Mesendoderm (in vitro differentiated cells): Measurements from ENCODE around the gene MBD6.

Experiments used
- DNase-seq: peaks from one replicate; pipeline ENCODE4 v3.0.0; 2013
- H2AK5ac ChIP-seq: 2 replicates; pipeline ENCODE4 v1.6.1; 2013; ENCODE audit warnings: low read length, inconsistent platforms
- H2BK120ac ChIP-seq: 2 replicates; pipeline ENCODE4 v1.6.1; 2013; ENCODE audit warnings: low read depth, mild to moderate bottlenecking, low read length, moderate library complexity, mixed read lengths
- H2BK15ac ChIP-seq: replicated peaks from 2 replicates; pipeline ENCODE4 v1.6.1; 2013; ENCODE audit warnings: low read depth, mild to moderate bottlenecking, moderate library complexity
- H2BK5ac ChIP-seq: 2 replicates; pipeline ENCODE4 v1.6.1; 2013; ENCODE audit warnings: low read length, inconsistent platforms
- H3K18ac ChIP-seq: 2 replicates; pipeline ENCODE4 v1.6.1; 2013; ENCODE audit warnings: mild to moderate bottlenecking, low read length, mixed read lengths
- H3K23ac ChIP-seq: one replicate; pipeline ENCODE4 v1.6.1; 2013; ENCODE audit warnings: low read length
- H3K27ac ChIP-seq: 2 replicates; pipeline ENCODE4 v1.5.1; 2013; ENCODE audit warnings: low read depth, mild to moderate bottlenecking, inconsistent platforms, low read length, moderate library complexity
- H3K27me3 ChIP-seq: 2 replicates; pipeline ENCODE4 v1.6.1; 2013; ENCODE audit warnings: low read length, control low read depth, mild to moderate bottlenecking, inconsistent platforms; ENCODE audit not compliant: insufficient read depth, poor library complexity
- H3K36me3 ChIP-seq: 2 replicates; pipeline ENCODE4 v1.6.1; 2013; ENCODE audit warnings: low read length, inconsistent platforms; ENCODE audit not compliant: control insufficient read depth, insufficient read depth
- H3K4ac ChIP-seq: one replicate; pipeline ENCODE4 v1.6.1; 2013; ENCODE audit warnings: low read depth, mild to moderate bottlenecking, low read length, moderate library complexity
- H3K4me1 ChIP-seq: 2 replicates; pipeline ENCODE4 v1.6.1; 2013; ENCODE audit warnings: low read depth, low read length, inconsistent platforms; ENCODE audit not compliant: control insufficient read depth
- H3K4me2 ChIP-seq: 2 replicates; pipeline ENCODE4 v1.6.1; 2013; ENCODE audit warnings: low read length
- H3K4me3 ChIP-seq: 2 replicates; pipeline ENCODE4 v1.5.1; 2013; ENCODE audit warnings: mild to moderate bottlenecking, low read length
- H3K56ac ChIP-seq: one replicate; pipeline ENCODE4 v1.6.1; 2013; ENCODE audit warnings: low read length
- H3K79me1 ChIP-seq: 2 replicates; pipeline ENCODE4 v1.6.1; 2013; ENCODE audit warnings: low read length, inconsistent platforms
- H3K79me2 ChIP-seq: 2 replicates; pipeline ENCODE4 v1.6.1; 2013; ENCODE audit warnings: mild to moderate bottlenecking, low read length; ENCODE audit not compliant: control insufficient read depth, insufficient read depth
- H3K9ac ChIP-seq: 2 replicates; pipeline ENCODE4 v1.6.1; 2013; ENCODE audit warnings: low read length, inconsistent platforms
- H4K5ac ChIP-seq: one replicate; pipeline ENCODE4 v1.6.1; 2013; ENCODE audit warnings: low read length
- H4K8ac ChIP-seq: one replicate; pipeline ENCODE4 v1.6.1; 2013; ENCODE audit warnings: low read depth, mild to moderate bottlenecking, control low read depth, low read length, moderate library complexity
- WGBS: extraction: QIAGEN DNeasy Blood & Tissue Kit; methylation state at CpG from one replicate; pipeline ENCODE4 v1.1.7; 2013; ENCODE audit warnings: low lambda C conversion rate, missing lambda C conversion rate; ENCODE audit not compliant: insufficient coverage; ENCODE audit errors: extremely low coverage; 5-methylcytosine and 5-hydroxymethylcytosine counted together

MBD6 gene

GRCh38 chr12:57526477-57527126 is 4.0 kb downstream of the MBD6 start:
- Histone ChIP-seq H3K4me2 (no peak overlapping the region), H3K9ac (no peak overlapping the region), H4K8ac (no peak overlapping the region), H2BK15ac (no peak overlapping the region), H3K79me1 (peaks cover 5% of the 10 kb centered on the region), H2BK5ac (no peak overlapping the region), H4K5ac (no peak overlapping the region), H3K23ac (no peak overlapping the region), H3K4me3 (no peak overlapping the region), H2AK5ac (no peak overlapping the region), H3K4ac (no peak overlapping the region), H3K27ac (no peak overlapping the region), H3K36me3 (peaks cover 3% of the 10 kb centered on the region), H3K79me2 (no peaks in the 10 kb centered on the region), H3K18ac (no peak overlapping the region), H3K4me1 (peaks cover 4% of the 10 kb centered on the region), H3K56ac (no peak overlapping the region), H3K27me3 (no peaks in the 10 kb centered on the region), H2BK120ac (no peak overlapping the region)
- no peak for DNase-seq
- no CpG with 5 or more reads among the region's 4 CpGs for WGBS

- Histone ChIP-seq H3K79me2 (no peaks in the 10 kb centered on the region), H3K23ac (no peak overlapping the region), H2BK5ac (no peak overlapping the region), H3K36me3 (peaks cover 3% of the 10 kb centered on the region), H3K4me1 (peaks cover 2% of the 10 kb centered on the region), H3K27me3 (no peaks in the 10 kb centered on the region), H2BK120ac (no peak overlapping the region), H2BK15ac (no peak overlapping the region), H3K4me2 (no peak overlapping the region), H3K27ac (no peak overlapping the region), H4K8ac (no peak overlapping the region), H3K56ac (no peak overlapping the region), H3K18ac (no peak overlapping the region), H3K4me3 (no peak overlapping the region), H3K9ac (no peak overlapping the region), H3K79me1 (peaks cover 5% of the 10 kb centered on the region), H4K5ac (no peak overlapping the region), H3K4ac (no peak overlapping the region), H2AK5ac (no peak overlapping the region)
- DNase-seq = no peak
- WGBS = no CpG with 5 or more reads among the region's 5 CpGs
Measured at GRCh38 chr12:57527184-57527583, 4.6 kb downstream of the MBD6 start.

GRCh38 chr12:57528176-57528575 is 5.6 kb downstream of the MBD6 start:
- Histone ChIP-seq H3K4me1 (peaks cover 2% of the 10 kb centered on the region), H2BK120ac (no peak overlapping the region), H2BK5ac (no peak overlapping the region), H4K5ac (no peak overlapping the region), H3K36me3 (peaks cover 5% of the 10 kb centered on the region), H4K8ac (no peak overlapping the region), H3K27ac (no peak overlapping the region), H3K27me3 (no peaks in the 10 kb centered on the region), H2BK15ac (no peak overlapping the region), H3K79me1 (peaks cover 5% of the 10 kb centered on the region), H3K4ac (no peak overlapping the region), H3K4me3 (no peak overlapping the region), H2AK5ac (no peak overlapping the region), H3K4me2 (no peak overlapping the region), H3K79me2 (no peaks in the 10 kb centered on the region), H3K9ac (no peak overlapping the region), H3K23ac (no peak overlapping the region), H3K18ac (no peak overlapping the region), H3K56ac (no peak overlapping the region)
- DNase-seq = no peak
- WGBS = no CpG with 5 or more reads among the region's 12 CpGs

- Histone ChIP-seq H3K4ac (no peak overlapping the region), H3K4me2 (no peak overlapping the region), H3K18ac (no peak overlapping the region), H2AK5ac (no peak overlapping the region), H2BK5ac (no peak overlapping the region), H3K4me1 (no peaks in the 10 kb centered on the region), H3K4me3 (no peak overlapping the region), H4K8ac (no peak overlapping the region), H4K5ac (no peak overlapping the region), H2BK15ac (no peak overlapping the region), H3K79me2 (no peaks in the 10 kb centered on the region), H2BK120ac (no peak overlapping the region), H3K79me1 (peaks cover 3% of the 10 kb centered on the region), H3K56ac (no peak overlapping the region), H3K36me3 (peaks cover 5% of the 10 kb centered on the region), H3K9ac (no peak overlapping the region), H3K23ac (no peak overlapping the region), H3K27me3 (no peaks in the 10 kb centered on the region), H3K27ac (no peak overlapping the region)
- DNase-seq = no peak
- WGBS = no CpG with 5 or more reads among the region's 10 CpGs
Measured at GRCh38 chr12:57528831-57529555, 6.4 kb downstream of the MBD6 start.

- H3K18ac ChIP-seq = no peak overlapping the region
- no peaks in the 10 kb centered on the region for H3K27me3 ChIP-seq
- no peak overlapping the region for H3K56ac ChIP-seq
- no peak overlapping the region for H2AK5ac ChIP-seq
- no peak overlapping the region for H3K4me3 ChIP-seq
- WGBS = no CpG with 5 or more reads among the region's 6 CpGs
- no peak for DNase-seq
- no peak overlapping the region for H3K27ac ChIP-seq
- no peak overlapping the region for H3K4me2 ChIP-seq
- H3K36me3 ChIP-seq = peaks cover 5% of the 10 kb centered on the region
- no peaks in the 10 kb centered on the region for H3K4me1 ChIP-seq
- no peak overlapping the region for H3K23ac ChIP-seq
- H3K79me2 ChIP-seq = no peaks in the 10 kb centered on the region
- no peak overlapping the region for H3K4ac ChIP-seq
- H2BK120ac ChIP-seq = no peak overlapping the region
- H2BK15ac ChIP-seq = no peak overlapping the region
- H3K9ac ChIP-seq = no peak overlapping the region
- H4K8ac ChIP-seq = no peak overlapping the region
- no peak overlapping the region for H2BK5ac ChIP-seq
- no peak overlapping the region for H4K5ac ChIP-seq
- no peaks in the 10 kb centered on the region for H3K79me1 ChIP-seq
Measured at GRCh38 chr12:57529831-57530230, 7.2 kb downstream of the MBD6 start.
